Endothelial cell of umbilical vein (primary cell): ENCODE data around the gene BRINP2.

Experiments used
- EZH2 ChIP-seq: IDR thresholded peaks from 2 replicates; pipeline ENCODE4 v1.6.1; 2012; ENCODE audit warnings: borderline replicate concordance, low read depth, mild to moderate bottlenecking, moderate library complexity, low read length, inconsistent platforms; ENCODE audit not compliant: severe bottlenecking
- GATA2 ChIP-seq: IDR thresholded peaks from 2 replicates; pipeline ENCODE4 v1.7.0; 2011; ENCODE audit warnings: low read depth, mild to moderate bottlenecking, moderate library complexity, mixed read lengths, low read length; ENCODE audit not compliant: insufficient read length, insufficient read depth
- JUN ChIP-seq: IDR thresholded peaks from 2 replicates; pipeline ENCODE4 v1.6.1; 2011; ENCODE audit warnings: borderline replicate concordance, low read depth; ENCODE audit not compliant: insufficient read length, insufficient read depth
- MAX ChIP-seq: IDR thresholded peaks from 2 replicates; pipeline ENCODE4 v1.6.1; 2011; ENCODE audit not compliant: insufficient read depth, insufficient read length
- MYC ChIP-seq: IDR thresholded peaks from one replicate; pipeline ENCODE4 v1.6.1; 2011; ENCODE audit warnings: mild to moderate bottlenecking, low read depth, low read length
- POLR2A ChIP-seq: IDR thresholded peaks from 2 replicates; pipeline ENCODE4 v1.6.1; 2012; ENCODE audit warnings: low read depth, mild to moderate bottlenecking, control low read depth, low read length
- POLR2AphosphoS5 ChIP-seq: IDR thresholded peaks from 2 replicates; pipeline ENCODE4 v1.6.1; 2012; ENCODE audit warnings: low read depth, mild to moderate bottlenecking, control low read depth, low read length, moderate library complexity; ENCODE audit not compliant: insufficient read depth
- TF ChIP-seq, protein P1 (sequence below), 2 donors: IDR thresholded peaks; 1 replicate in 1 of 2; 2 replicates in 1 of 2; pipeline ENCODE4 v1.5.1; 2011; ENCODE audit warnings: low read length in 2 of 2, mild to moderate bottlenecking in 2 of 2, moderate library complexity in 2 of 2, control low read depth in 1 of 2, inconsistent platforms in 1 of 2, low read depth in 1 of 2; ENCODE audit not compliant: insufficient read depth in 1 of 2; ENCODE audit errors: extremely low read depth in 1 of 2

GRCh38 chr1:177162243-177162642 is 8.5 kb upstream of the BRINP2 start:
- TF ChIP-seq, protein P1, sequence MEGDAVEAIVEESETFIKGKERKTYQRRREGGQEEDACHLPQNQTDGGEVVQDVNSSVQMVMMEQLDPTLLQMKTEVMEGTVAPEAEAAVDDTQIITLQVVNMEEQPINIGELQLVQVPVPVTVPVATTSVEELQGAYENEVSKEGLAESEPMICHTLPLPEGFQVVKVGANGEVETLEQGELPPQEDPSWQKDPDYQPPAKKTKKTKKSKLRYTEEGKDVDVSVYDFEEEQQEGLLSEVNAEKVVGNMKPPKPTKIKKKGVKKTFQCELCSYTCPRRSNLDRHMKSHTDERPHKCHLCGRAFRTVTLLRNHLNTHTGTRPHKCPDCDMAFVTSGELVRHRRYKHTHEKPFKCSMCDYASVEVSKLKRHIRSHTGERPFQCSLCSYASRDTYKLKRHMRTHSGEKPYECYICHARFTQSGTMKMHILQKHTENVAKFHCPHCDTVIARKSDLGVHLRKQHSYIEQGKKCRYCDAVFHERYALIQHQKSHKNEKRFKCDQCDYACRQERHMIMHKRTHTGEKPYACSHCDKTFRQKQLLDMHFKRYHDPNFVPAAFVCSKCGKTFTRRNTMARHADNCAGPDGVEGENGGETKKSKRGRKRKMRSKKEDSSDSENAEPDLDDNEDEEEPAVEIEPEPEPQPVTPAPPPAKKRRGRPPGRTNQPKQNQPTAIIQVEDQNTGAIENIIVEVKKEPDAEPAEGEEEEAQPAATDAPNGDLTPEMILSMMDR (IDR thresholded peaks at IDR 0.05; ENCODE audit: extremely low read depth in 1 of 2, insufficient read depth in 1 of 2, low read depth in 1 of 2, low read length in 2 of 2): no peak
- TF ChIP-seq POLR2A (no peak), MAX (no peak), GATA2 (no peak), POLR2AphosphoS5 (no peak), EZH2 (no peak), MYC (no peak), JUN (no peak)
